GM23248 (cell line): ENCODE data around the gene IP6K3. TPM values are rescaled to one million over a fixed set of nuclear protein-coding genes. Genes with fewer than 3 reads are reported as not detected.

Experiments used
- DNase-seq: peaks from one replicate; pipeline ENCODE4 v3.0.0-alpha.2; 2015
- H2AFZ ChIP-seq: fragments of 200-600 bp; sonication (generic); 2 replicates; pipeline ENCODE4 v1.6.1; 2016; ENCODE audit warnings: antibody characterized with exemption
- H3F3A ChIP-seq: fragments of 200-600 bp; sonication (generic); 2 replicates; pipeline ENCODE4 v1.6.1; 2016; ENCODE audit warnings: mild to moderate bottlenecking, antibody characterized with exemption, mixed run types; ENCODE audit not compliant: insufficient read depth
- H3K27ac ChIP-seq: fragments of 200-600 bp; sonication (generic); 2 replicates; pipeline ENCODE4 v1.5.1; 2016; ENCODE audit warnings: mild to moderate bottlenecking
- H3K27me3 ChIP-seq: fragments of 200-600 bp; sonication (generic); replicated peaks from 2 replicates; pipeline ENCODE4 v1.6.1; 2016; ENCODE audit warnings: mild to moderate bottlenecking; ENCODE audit not compliant: insufficient read depth
- H3K36me3 ChIP-seq: fragments of 200-600 bp; sonication (generic); 2 replicates; pipeline ENCODE4 v1.6.1; 2016; ENCODE audit warnings: low read depth, mild to moderate bottlenecking
- H3K4me1 ChIP-seq: fragments of 200-600 bp; sonication (generic); 2 replicates; pipeline ENCODE4 v1.6.1; 2016; ENCODE audit warnings: mild to moderate bottlenecking; ENCODE audit not compliant: insufficient read depth
- H3K4me2 ChIP-seq: fragments of 200-600 bp; sonication (generic); one replicate; pipeline ENCODE4 v1.6.1; 2016; ENCODE audit warnings: mild to moderate bottlenecking; ENCODE audit not compliant: unreplicated experiment
- H3K4me3 ChIP-seq: fragments of 200-600 bp; sonication (generic); 2 replicates; pipeline ENCODE4 v1.5.1; 2016; ENCODE audit warnings: mild to moderate bottlenecking
- H3K79me2 ChIP-seq: fragments of 200-600 bp; sonication (generic); 2 replicates; pipeline ENCODE4 v1.6.1; 2016; ENCODE audit warnings: mild to moderate bottlenecking; ENCODE audit not compliant: insufficient read depth
- H3K9ac ChIP-seq: fragments of 200-600 bp; sonication (generic); 2 replicates; pipeline ENCODE4 v1.6.1; 2016; ENCODE audit warnings: mild to moderate bottlenecking
- H3K9me2 ChIP-seq: fragments of 200-600 bp; sonication (generic); 2 replicates; pipeline ENCODE4 v1.6.1; 2016; ENCODE audit warnings: mixed run types, mild to moderate bottlenecking, moderate library complexity; ENCODE audit not compliant: insufficient read depth
- H3K9me3 ChIP-seq: fragments of 200-600 bp; sonication (generic); one replicate; pipeline ENCODE4 v1.6.1; 2017; ENCODE audit warnings: low read depth
- H4K20me1 ChIP-seq: fragments of 200-600 bp; sonication (generic); 2 replicates; pipeline ENCODE4 v1.6.0; 2016; ENCODE audit not compliant: insufficient read depth
- EZH2 ChIP-seq: fragments of 200-600 bp; sonication (generic); IDR thresholded peaks from 2 replicates; pipeline ENCODE4 v1.6.1; 2018; ENCODE audit warnings: antibody characterized with exemption, mild to moderate bottlenecking; ENCODE audit not compliant: insufficient read depth, poor library complexity, severe bottlenecking
- EZH2phosphoT487 ChIP-seq: fragments of 200-600 bp; sonication (generic); IDR thresholded peaks from 2 replicates; pipeline ENCODE4 v1.6.1; 2018; ENCODE audit warnings: antibody characterized with exemption, moderate library complexity, mild to moderate bottlenecking, low read depth; ENCODE audit not compliant: insufficient read depth
- WGBS, 2 experiments: methylation state at CpG; one replicate each; pipeline ENCODE4 v1.1.6; 2015 to 2017; ENCODE audit warnings: low lambda C conversion rate in 2 of 2, low coverage in 1 of 2; ENCODE audit errors: missing lambda C conversion rate in 2 of 2; 5-methylcytosine and 5-hydroxymethylcytosine counted together
- in situ Hi-C: fragments of 300-500 bp; cut with MboI; formaldehyde crosslinking; loops from 2 replicates; pipeline ENCODE4 v1.15.0; 2020
- polyA plus RNA-seq: library from polyadenylated mRNA; unstranded; fragments of >200 nt; fragmentation: Nextera tagmentation; extraction: Ambion mirVana; gene quantifications from 2 replicates; pipeline ENCODE4 v1.2.1, GENCODE V29; 2016
- total RNA-seq: library from RNA; depleted of rRNA; stranded (reverse); fragments of >200 nt; shearing (Covaris generic); gene quantifications from 2 replicates; pipeline ENCODE4 v1.2.3, GENCODE V29; 2014

Gene IP6K3
- total and polyA plus RNA-seq, 2 experiments from 2014 or later = not detected

DNA sequence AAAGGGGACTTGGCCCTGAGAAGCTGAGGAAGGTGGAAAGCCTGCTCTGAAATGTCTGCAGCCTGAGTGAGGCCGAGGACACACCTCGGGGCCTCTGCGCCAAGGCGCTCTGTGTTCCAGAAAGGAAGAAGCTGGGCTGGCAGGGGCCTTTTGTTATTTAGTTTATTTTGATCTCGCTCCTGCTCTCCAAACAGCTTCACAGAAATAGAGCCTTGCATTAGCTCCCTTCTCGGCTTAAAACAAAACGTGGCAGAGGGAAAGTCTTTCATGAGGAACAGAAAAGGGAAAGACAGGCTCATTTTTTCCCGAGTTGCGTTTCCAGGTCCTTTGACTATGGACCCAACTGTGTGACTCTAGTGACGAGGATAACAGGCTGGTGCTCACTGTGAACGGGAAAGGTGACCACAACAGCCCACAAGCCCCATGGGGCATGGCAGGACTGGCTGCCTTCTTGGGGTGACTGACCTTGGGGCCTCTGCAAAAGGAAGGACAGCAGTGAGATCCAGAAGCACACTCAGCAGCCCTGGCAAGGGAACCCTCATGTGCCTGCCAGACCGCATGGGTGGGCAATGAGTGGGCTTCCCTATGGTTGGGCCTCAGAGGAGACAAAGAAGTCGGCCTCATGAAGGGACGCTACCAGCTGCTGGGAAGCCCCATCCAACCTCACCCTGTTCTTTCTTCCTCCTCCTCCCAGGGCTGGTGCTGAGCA, 23.6 kb upstream of the IP6K3 start:
- H3K9me2 ChIP-seq = no peaks in the 10 kb centered on the region
- peak overlapping the region; percentile 84 for H3K27ac ChIP-seq
- DNase-seq = peak; percentile 37
- H3K4me3 ChIP-seq = peak overlapping the region; percentile 36; the same call in 1 of the 2 replicates
- peaks cover 35% of the 10 kb centered on the region for H3K4me1 ChIP-seq
- no peaks in the 10 kb centered on the region; the same call in 1 of the 2 replicates for H3K36me3 ChIP-seq
- TF ChIP-seq EZH2 (no peak), EZH2phosphoT487 (no peak)
- H3K9ac ChIP-seq = peak overlapping the region; percentile 61
- H3K27me3 ChIP-seq = no peaks in the 10 kb centered on the region
- no peak overlapping the region for H2AFZ ChIP-seq
- in situ Hi-C loops = loop anchor here (10.0 kb wide), 1 partner anchor 255 kb away; no protein-coding TSS in a partner anchor
- H3K9me3 ChIP-seq = no peaks in the 10 kb centered on the region
- H3F3A ChIP-seq = peaks cover 34% of the 10 kb centered on the region
- H3K4me2 ChIP-seq = peak overlapping the region; percentile 79
- 29 to 32% methylated on average over 14 of the region's 14 CpGs for WGBS, 2 experiments
- no peaks in the 10 kb centered on the region for H4K20me1 ChIP-seq
- H3K79me2 ChIP-seq = no peaks in the 10 kb centered on the region

DNA sequence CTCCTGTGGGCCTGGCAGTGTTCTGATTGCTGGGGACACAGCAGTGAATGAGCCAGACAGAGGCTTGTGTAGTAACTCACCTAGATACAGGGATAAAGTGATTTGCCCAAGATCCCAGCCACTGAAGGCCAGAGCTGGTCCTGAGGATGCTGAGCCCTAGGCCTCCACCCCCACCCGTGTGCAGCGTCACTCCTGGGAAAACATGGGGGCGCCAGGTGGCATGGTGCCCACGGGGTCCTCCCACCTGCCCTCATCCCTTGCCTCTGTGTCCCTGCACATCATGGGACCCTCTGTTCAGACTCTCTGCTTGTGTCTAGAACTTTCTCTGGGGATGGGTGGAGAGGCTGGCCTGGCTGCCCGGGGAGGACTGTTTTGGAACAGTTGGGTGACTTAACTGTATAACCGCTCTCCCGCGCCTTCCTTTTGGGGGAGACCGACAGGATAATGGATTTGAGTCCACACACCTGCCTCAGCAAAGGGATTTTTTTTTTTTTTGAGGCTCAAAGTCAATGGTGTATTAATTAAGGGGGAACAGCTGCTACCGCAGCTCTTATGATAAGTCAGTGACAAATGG, 22.6 kb upstream of the IP6K3 start:
- no peak overlapping the region for H3K4me2 ChIP-seq
- in situ Hi-C loops = loop anchor here (10.0 kb wide), 2 partner anchors 185 to 385 kb away; partner anchors contain the start of gene BAK1
- H2AFZ ChIP-seq = peak overlapping the region; percentile 69
- no peaks in the 10 kb centered on the region for H3K27me3 ChIP-seq
- TF ChIP-seq EZH2phosphoT487 = no peak
- TF ChIP-seq EZH2 = no peak
- 89 to 92% methylated on average over 9 to 10 of the region's 10 CpGs for WGBS, 2 experiments
- H3K79me2 ChIP-seq = no peaks in the 10 kb centered on the region
- no peaks in the 10 kb centered on the region for H3K9me3 ChIP-seq
- no peak for DNase-seq
- no peaks in the 10 kb centered on the region for H3K9me2 ChIP-seq
- H3K27ac ChIP-seq = no peak overlapping the region
- H4K20me1 ChIP-seq = no peaks in the 10 kb centered on the region
- H3K4me3 ChIP-seq = no peak overlapping the region
- H3K9ac ChIP-seq = no peak overlapping the region
- H3F3A ChIP-seq = peaks cover 27% of the 10 kb centered on the region
- peaks cover 35% of the 10 kb centered on the region for H3K4me1 ChIP-seq
- H3K36me3 ChIP-seq = no peaks in the 10 kb centered on the region

DNA sequence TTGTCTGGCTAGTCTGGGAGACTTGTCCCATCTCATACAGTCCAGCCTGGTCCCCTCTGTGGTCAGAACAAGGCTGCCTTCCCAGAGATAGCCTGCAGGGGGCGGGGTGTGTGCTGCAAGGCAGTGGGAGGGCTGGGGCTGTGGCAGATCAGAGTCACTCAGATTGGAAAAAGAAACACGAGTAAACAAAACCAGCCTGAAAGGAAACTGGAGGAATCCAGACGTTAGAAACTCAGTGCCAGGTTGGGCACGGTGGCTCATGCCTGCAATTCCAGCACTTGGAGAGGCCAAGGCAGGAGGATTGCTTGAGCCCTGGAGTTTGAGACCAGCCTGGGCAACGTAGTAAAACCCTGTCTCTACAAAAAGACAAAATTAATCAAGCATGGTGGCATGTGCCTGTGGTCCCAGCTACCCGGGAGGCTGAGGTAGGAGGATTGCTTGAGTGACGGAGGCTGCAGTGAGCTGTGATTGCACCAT, 22.0 kb upstream of the IP6K3 start:
- in situ Hi-C loops = loop anchor here (10.0 kb wide), 2 partner anchors 184 to 386 kb away; partner anchors contain the start of gene BAK1
- Histone ChIP-seq H3K4me1 (peaks cover 35% of the 10 kb centered on the region), H3F3A (peaks cover 26% of the 10 kb centered on the region), H3K4me3 (no peak overlapping the region), H3K9me3 (no peaks in the 10 kb centered on the region), H3K27ac (0 out of 2 replicates have a peak overlapping the region, but pooled peaks have one; percentile 9), H3K27me3 (no peaks in the 10 kb centered on the region), H4K20me1 (no peaks in the 10 kb centered on the region), H2AFZ (peak overlapping the region; percentile 69), H3K9ac (peak overlapping the region; percentile 36), H3K4me2 (peak overlapping the region; percentile 49), H3K79me2 (no peaks in the 10 kb centered on the region), H3K36me3 (no peaks in the 10 kb centered on the region), H3K9me2 (no peaks in the 10 kb centered on the region)
- TF ChIP-seq EZH2phosphoT487 (no peak), EZH2 (no peak)
- peak; percentile 90 for DNase-seq
- WGBS, 2 experiments = 22 to 23% methylated on average over 7 of the region's 7 CpGs

DNA sequence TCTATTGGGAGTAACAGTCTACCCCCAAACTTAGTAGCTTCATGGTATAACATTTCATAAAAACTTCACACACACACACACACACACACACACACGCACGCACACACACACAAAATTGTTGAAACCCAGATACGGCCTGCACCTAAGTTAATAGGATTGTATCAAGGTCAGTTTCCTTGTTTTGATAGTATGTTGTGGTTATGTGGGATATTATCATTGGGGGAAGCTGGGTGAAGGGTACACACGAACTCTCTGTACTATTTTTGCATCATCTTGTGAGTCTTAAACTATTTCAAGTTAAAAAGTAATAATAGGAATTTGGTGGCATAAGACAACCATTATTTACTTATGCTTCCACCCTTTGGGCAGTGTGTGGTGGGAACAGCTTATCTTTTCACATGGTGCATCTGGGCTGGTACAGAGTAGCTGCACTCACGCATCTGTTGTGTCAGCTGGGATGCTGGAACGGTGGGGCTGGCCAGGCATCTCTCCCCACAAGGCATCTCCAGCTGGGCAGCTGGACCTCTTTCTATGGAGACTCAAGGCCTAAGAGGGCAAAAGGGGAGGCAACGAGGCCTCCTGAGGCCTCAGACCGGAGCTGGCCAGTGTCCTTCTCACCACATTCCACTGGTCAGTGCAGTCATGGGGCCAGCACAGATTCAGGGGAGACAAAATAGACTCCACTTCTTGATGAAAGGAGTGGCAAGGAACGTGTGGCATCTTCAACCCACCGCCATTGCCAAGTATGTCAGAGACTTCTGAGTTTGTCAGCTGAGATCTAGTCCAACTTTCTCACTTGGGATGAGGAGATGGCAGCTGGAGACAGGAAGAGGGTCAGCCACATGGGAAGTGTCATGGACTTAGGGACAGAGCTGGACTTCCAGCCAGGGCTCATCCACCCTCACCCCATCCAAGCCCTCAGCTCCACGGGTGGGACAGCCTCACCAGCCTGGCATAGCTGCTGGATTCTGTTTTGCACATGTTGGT, 20.5 kb upstream of the IP6K3 start:
- Histone ChIP-seq H2AFZ (no peak overlapping the region), H3K4me1 (peaks cover 25% of the 10 kb centered on the region), H3K9me2 (no peaks in the 10 kb centered on the region), H3K36me3 (no peaks in the 10 kb centered on the region), H3K9me3 (no peaks in the 10 kb centered on the region), H3K79me2 (no peaks in the 10 kb centered on the region), H3K4me2 (no peak overlapping the region), H3K27ac (no peak overlapping the region), H3F3A (peaks cover 11% of the 10 kb centered on the region), H3K9ac (no peak overlapping the region), H3K4me3 (no peak overlapping the region), H3K27me3 (no peaks in the 10 kb centered on the region), H4K20me1 (no peaks in the 10 kb centered on the region)
- no peak for DNase-seq
- in situ Hi-C loops = loop anchor here (10.0 kb wide), 2 partner anchors 182 to 388 kb away; partner anchors contain the start of gene BAK1
- TF ChIP-seq EZH2 (no peak), EZH2phosphoT487 (no peak)
- 63 to 67% methylated on average over 11 of the region's 11 CpGs for WGBS, 2 experiments
